HL-60/S4 treated with phorbol 12-myristate 13-acetate at 8.2 ng/mL for 4 days and 3 days (cell line): ENCODE measurements around the gene PPAN.

ENCODE experiments used
- in situ Hi-C: fragments of 300-500 bp; cut with MboI; formaldehyde crosslinking; loops from 2 replicates; pipeline ENCODE4 v1.15.0; 2022; ENCODE audit warnings: low sequenced_read_pairs

Gene PPAN

GRCh38 chr19:10138879-10139795 lies 33.0 kb downstream of the PPAN start:
- in situ Hi-C loops = no loop called here

GRCh38 chr19:10139952-10140351 lies 33.8 kb downstream of the PPAN start:
- in situ Hi-C loops = no loop called here

GRCh38 chr19:10141479-10141878 lies 35.3 kb downstream of the PPAN start:
- in situ Hi-C loops = no loop called here

GRCh38 chr19:10141973-10142372 lies 35.8 kb downstream of the PPAN start:
- in situ Hi-C loops = no loop called here

- in situ Hi-C loops = no loop called here
These were observed 36.7 kb downstream of the PPAN start for GRCh38 chr19:10142701-10143375.

- in situ Hi-C loops = no loop called here
These were observed 37.5 kb downstream of the PPAN start for GRCh38 chr19:10143681-10144080.

GRCh38 chr19:10144361-10144760 lies 38.2 kb downstream of the PPAN start:
- in situ Hi-C loops = no loop called here

GRCh38 chr19:10145031-10145430 lies 38.9 kb downstream of the PPAN start:
- in situ Hi-C loops = no loop called here

- in situ Hi-C loops = no loop called here
These were observed 40.0 kb downstream of the PPAN start for GRCh38 chr19:10146142-10146541.

GRCh38 chr19:10149427-10149826 lies 43.3 kb downstream of the PPAN start:
- in situ Hi-C loops = no loop called here

GRCh38 chr19:10151521-10151920 lies 45.4 kb downstream of the PPAN start:
- in situ Hi-C loops = no loop called here

GRCh38 chr19:10152100-10152499 lies 45.9 kb downstream of the PPAN start:
- in situ Hi-C loops = no loop called here

GRCh38 chr19:10155839-10156238 lies 49.7 kb downstream of the PPAN start:
- in situ Hi-C loops = no loop called here

- in situ Hi-C loops = no loop called here
These were observed 51.9 kb downstream of the PPAN start for GRCh38 chr19:10158071-10158470.

- in situ Hi-C loops = no loop called here
These were observed 52.3 kb downstream of the PPAN start for GRCh38 chr19:10158485-10158884.

- in situ Hi-C loops = no loop called here
These were observed 53.4 kb downstream of the PPAN start for GRCh38 chr19:10159610-10160009.
